Left colon (tissue), 2 donors: Measurements from ENCODE around the gene KY. TPM values are rescaled to one million over a fixed set of nuclear protein-coding genes. Genes with fewer than 3 reads are reported as not detected.

ENCODE experiments used
- ATAC-seq: fragments of 200-7000 bp; cut with Tn5 transposase; one replicate; pipeline ENCODE4 v1.9.1; 2020; ENCODE audit warnings: mild to moderate bottlenecking, moderate library complexity
- DNase-seq, 2 donors: peaks; one replicate each; pipeline ENCODE4 v3.0.0-alpha.2; 2020
- intact Hi-C, 2 donors: fragments of 100-400 bp; cut with DNase I in 1 of 2; cut with micrococcal nuclease in 1 of 2; formaldehyde crosslinking; loops; one replicate each; pipeline versions ENCODE4 v1.11.2 to v1.14.0; 2022; cut with DNase I, micrococcal nuclease
- total RNA-seq, 2 donors: library from RNA; stranded (reverse); fragmentation: NEBNext Ultra II Directional; extraction: Animal tissue kit (Norgen Biotek cat#: 25700); gene quantifications; one replicate each; pipeline ENCODE4 v1.2.1, GENCODE V29; 2021
- donor health status: DM: no; HTN: no; CAD: no.
- donor health status: DM: yes; HTN: yes; CAD: no.

Gene KY
- total RNA-seq, 2 donors from 2014 or later: 0.25 TPM; not detected in 1

- ATAC-seq: peak; percentile 41
- intact Hi-C loops: no loop called here
- no peak for DNase-seq
These were observed 26.6 kb upstream of the KY start for GRCh38 chr3:134677196-134677986.

GRCh38 chr3:134675726-134676256 lies 25.0 kb upstream of the KY start:
- intact Hi-C loops: no loop called here
- ATAC-seq (no peak), DNase-seq (no peak)

DNA sequence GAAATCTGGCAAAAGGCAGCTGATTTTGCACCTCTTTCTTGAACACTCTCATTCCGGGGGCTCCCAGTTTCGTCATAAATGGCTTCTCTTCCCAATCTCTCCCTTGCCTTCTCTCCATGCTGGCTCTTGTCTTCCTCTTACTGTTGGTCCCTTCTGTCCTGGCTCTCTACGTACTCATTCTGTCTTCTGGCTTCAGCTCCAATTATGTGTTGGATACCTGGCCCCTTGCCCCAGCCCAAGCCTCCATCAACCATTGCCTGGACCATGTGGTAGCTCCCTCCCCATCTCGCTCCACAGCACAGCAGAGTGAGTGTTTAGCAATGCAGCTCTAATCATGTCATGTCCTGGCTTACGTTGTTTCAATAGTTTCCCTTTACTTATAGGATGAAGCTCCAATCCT lies 21.7 kb upstream of the KY start:
- ATAC-seq (no peak), DNase-seq (no peak)
- intact Hi-C loops: no loop called here

- no peak for ATAC-seq
- no peak for DNase-seq
- intact Hi-C loops: no loop called here
These were observed 17.1 kb upstream of the KY start for GRCh38 chr3:134667956-134668355.

DNA sequence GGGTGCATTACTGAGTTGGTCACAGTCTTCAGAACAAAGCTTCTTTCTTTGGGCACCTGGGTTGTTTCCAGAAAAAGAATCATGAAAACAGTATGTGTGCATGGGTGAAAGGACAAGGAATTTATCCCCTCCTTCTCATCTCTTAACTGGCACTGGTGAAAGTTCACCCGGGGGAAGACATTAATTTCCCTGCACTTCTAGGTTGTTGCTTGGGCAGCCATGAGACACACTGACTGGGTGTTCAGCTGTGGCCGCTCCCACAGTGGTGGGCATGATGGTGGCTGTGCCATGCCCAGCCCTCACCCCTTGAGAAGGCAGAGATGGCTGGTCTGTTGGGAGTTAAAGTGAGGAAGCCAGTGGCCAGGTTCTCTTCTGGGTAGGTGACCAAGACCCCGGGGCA lies 16.6 kb upstream of the KY start:
- intact Hi-C loops: no loop called here
- ATAC-seq (no peak), DNase-seq (no peak)

GRCh38 chr3:134666885-134667284 lies 16.1 kb upstream of the KY start:
- DNase-seq: no peak
- no peak for ATAC-seq
- intact Hi-C loops: no loop called here

- DNase-seq (no peak), ATAC-seq (no peak)
- intact Hi-C loops: no loop called here
These were observed 15.6 kb upstream of the KY start for GRCh38 chr3:134666466-134666865.

DNA sequence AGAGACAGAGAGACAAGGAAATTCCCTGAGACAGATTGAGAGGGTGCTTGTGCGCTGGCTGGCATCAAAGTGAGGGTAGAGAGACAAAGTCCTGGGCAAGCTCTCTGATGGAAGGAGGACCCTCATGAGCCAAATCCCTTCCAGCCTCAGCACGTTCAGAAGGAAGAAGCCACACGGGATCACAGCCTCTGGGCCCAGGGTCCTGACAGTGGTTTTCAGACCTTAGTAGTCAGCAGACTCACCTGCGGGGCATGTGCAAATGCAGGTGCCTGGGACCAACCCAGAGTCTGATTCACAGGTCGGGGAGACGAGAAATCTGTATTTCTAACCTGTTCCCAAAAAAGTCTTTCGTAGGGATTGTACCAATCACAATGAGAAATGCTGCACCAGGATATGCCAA lies 15.2 kb upstream of the KY start:
- intact Hi-C loops: no loop called here
- no peak for DNase-seq
- ATAC-seq: no peak

DNA sequence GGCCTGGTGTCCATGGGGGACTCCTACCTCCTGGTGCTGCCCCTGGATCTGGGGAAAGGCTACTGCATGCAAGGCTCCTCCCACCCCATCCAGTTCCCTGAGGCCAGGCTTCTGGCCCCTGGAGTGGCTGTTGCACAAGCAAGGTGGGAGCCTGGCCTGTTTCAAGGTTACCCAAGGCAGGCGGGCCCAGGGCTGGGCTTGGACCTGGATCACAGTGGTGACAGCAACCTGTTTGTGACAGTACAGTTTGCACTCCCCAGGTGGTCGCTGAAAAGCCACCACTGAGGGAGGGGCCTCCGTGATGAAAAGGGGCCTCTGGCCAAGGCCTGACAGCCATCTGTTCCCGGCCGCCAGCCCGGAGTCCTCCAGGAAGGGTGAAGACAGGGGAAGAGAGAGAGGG lies 14.4 kb upstream of the KY start:
- DNase-seq: no peak
- intact Hi-C loops: no loop called here
- ATAC-seq: no peak

GRCh38 chr3:134663721-134664456 lies 13.1 kb upstream of the KY start:
- ATAC-seq (no peak), DNase-seq (no peak)
- intact Hi-C loops: no loop called here

DNA sequence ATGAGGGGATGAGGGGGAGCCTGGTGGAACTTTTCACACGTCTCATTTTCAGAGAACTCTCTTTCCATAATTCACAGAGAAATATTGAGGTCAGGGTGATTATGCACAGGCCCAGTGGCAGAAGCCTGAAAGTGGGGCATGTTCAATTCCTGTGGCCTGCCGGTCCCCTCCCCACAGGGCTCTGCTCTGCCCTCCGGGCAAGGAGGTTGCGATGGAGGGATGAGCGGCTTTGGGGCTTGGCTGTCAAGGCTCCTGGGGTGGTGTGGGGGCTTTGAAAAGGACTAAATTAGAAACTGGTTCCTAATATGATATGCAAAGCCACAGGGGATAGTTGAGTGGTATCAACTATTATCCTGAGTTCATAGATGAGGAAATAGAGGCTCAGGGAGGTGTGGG lies 9.2 kb upstream of the KY start:
- DNase-seq (no peak), ATAC-seq (no peak)
- intact Hi-C loops: no loop called here

DNA sequence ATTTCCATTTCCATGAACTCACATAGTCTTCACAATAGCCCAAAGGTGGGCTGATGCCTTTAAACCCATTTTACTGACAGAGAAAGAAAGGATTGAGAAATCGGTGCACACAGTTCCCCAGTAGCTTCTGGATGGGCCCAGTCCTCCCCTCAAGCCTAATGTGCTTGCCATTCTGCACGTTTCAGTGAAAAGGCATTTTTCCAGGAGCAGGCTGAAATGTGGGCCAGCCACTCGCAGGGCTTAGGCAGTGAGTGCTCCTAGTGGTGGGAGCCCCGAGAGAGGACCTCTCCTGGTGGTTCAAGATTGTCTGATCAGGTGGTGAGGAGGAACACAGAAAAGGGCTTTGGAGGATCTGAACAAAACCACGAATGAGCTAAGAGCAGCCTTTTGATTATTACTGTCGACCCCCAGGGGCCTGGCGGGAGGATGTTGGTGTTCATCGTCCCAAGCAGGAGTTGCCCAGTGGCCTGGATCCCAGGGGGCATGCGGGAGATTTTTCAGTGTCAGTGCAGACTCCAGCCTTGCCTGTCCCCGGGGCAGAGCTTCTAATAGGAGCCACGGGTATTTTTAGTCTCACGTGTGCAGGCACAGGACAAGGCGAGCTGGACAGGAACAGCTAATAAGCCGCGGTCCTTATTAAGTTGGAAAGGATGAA lies 8.7 kb upstream of the KY start:
- intact Hi-C loops: no loop called here
- ATAC-seq: no peak
- DNase-seq: no peak

DNA sequence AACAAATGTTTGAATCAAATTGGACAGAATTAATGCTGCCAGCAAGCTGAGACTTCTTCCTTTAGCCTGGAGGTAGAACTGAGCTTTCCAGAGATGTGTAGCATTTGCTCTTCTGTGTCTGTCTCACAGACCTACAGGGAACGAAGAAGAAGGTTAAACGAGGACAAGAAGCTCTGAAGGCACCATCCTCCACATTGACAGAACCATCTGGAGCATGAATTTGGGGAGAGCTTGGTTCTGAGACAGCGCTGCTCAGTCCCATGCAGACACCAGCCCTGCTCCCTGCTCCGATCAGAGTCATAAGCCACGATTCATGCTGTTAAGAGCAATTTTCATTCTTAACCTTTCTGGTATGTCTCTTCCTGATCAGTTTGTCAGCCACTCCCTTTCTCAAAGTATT lies 7.7 kb upstream of the KY start:
- DNase-seq (no peak), ATAC-seq (no peak)
- intact Hi-C loops: no loop called here

GRCh38 chr3:134656211-134656800 lies 5.5 kb upstream of the KY start:
- DNase-seq (no peak), ATAC-seq (no peak)
- intact Hi-C loops: no loop called here

DNA sequence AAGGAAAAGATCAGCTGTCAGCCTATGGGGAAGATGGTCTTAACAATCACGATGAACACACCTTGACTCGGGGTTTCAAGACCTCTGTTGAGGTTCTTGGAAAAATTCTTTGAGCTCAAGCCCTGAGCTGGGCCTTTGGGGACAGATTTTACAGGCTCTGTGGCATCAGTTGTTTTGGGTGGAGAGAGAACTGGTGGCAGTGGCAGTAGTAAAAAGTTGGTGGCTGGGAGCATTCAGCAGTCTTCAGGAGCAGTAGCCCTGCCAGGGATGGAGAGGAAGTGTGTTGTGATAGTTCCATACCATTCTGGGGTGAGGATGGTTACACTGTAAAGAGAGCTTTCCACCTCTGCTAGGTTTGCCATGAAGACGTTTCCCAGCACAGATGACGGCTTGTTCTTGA lies 4.9 kb upstream of the KY start:
- intact Hi-C loops: no loop called here
- no peak for DNase-seq
- ATAC-seq: no peak

GRCh38 chr3:134654031-134654430 lies 3.2 kb upstream of the KY start:
- DNase-seq (no peak), ATAC-seq (no peak)
- intact Hi-C loops: no loop called here

DNA sequence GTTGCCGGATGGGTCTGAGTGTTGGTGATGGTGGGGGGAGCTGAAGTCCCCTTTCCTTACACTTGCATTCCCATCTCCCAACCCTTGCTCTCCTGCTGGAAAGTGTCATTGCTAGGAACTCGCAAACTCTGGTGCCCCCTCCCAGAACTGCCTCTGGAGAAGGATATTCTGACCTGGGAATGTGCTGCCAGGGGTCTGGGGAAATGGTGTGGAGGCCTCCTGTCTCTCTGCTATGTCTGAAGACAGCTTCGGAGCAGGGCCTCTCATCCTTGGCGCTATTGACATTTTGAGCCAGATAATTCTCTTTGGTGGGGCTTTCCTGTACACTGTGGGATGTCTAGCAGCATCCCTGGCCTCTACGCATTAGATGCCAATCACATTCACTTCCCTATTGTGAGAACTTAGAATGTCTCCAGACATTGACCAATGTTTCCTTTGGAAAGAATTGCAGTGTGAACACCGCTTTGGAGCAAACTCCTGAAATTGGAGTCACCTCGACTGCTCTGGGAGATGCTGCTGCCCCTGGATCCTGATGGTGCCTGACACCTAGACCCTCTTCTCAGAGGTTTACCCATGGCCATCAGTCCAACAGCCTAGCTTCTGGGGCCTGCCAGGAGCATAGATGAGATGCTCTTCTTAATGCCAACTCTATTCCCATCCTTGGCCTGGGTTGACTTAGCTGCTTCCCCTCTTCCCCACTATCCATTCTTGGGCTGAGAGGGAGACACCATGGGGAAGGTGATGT lies 2.2 kb upstream of the KY start:
- ATAC-seq (no peak), DNase-seq (no peak)
- intact Hi-C loops: no loop called here

GRCh38 chr3:134652409-134652831 lies 1.6 kb upstream of the KY start:
- DNase-seq (no peak), ATAC-seq (no peak)
- intact Hi-C loops: no loop called here
